Measurements from ENCODE around the gene CLTB. TPM values are rescaled to one million over a fixed set of nuclear protein-coding genes. Genes with fewer than 3 reads are reported as not detected.
"Not testable (repeated sequence)": the region's sequence is repeated elsewhere in the genome, so short reads cannot be mapped to it uniquely, and the experiment has no call there.

The CLTB gene
- total RNA-seq, 1 experiment from 2014 or later, result 281 TPM

GRCh38 chr5:176412517-176413254 lies 3.7 kb downstream of the CLTB start:
- Histone ChIP-seq H3K4me3 (no peak overlapping the region), H3K9me3 (no peaks in the 10 kb centered on the region)

GRCh38 chr5:176410486-176411180 lies 5.7 kb downstream of the CLTB start:
- DNase-seq, result no peak
- Histone ChIP-seq H3K27me3 (no peaks in the 10 kb centered on the region), H3K9me3 (no peaks in the 10 kb centered on the region), H3K4me3 (no peak overlapping the region), H3K36me3 (peaks cover 47% of the 10 kb centered on the region)

More at GRCh38 chr5:176412517-176413254, 3.7 kb downstream of the CLTB start:
- no peaks in the 10 kb centered on the region for H3K27me3 ChIP-seq
- peaks cover 28% of the 10 kb centered on the region for H3K36me3 ChIP-seq
- DNase-seq, result no peak

- Histone ChIP-seq H3K36me3 (peaks cover 49% of the 10 kb centered on the region), H3K4me3 (no peak overlapping the region), H3K27me3 (no peaks in the 10 kb centered on the region), H3K9me3 (no peaks in the 10 kb centered on the region)
- no peak for DNase-seq
Observed at GRCh38 chr5:176409765-176410164, 6.6 kb downstream of the CLTB start.

- no peak for DNase-seq
- H3K4me3 ChIP-seq, result no peak overlapping the region
- no peaks in the 10 kb centered on the region for H3K27me3 ChIP-seq
- peaks cover 53% of the 10 kb centered on the region for H3K36me3 ChIP-seq
- H3K9me3 ChIP-seq, result no peaks in the 10 kb centered on the region
Observed at GRCh38 chr5:176408590-176408989, 7.7 kb downstream of the CLTB start.

GRCh38 chr5:176408252-176408573 lies 8.1 kb downstream of the CLTB start:
- H3K4me3 ChIP-seq, H3K9me3 ChIP-seq, DNase-seq, H3K27me3 ChIP-seq: not testable (repeated sequence)
- H3K36me3 ChIP-seq, result peaks cover 53% of the 10 kb centered on the region

GRCh38 chr5:176407456-176408251 lies 8.7 kb downstream of the CLTB start:
- Histone ChIP-seq H3K36me3 (peaks cover 52% of the 10 kb centered on the region), H3K9me3 (no peaks in the 10 kb centered on the region), H3K27me3 (no peaks in the 10 kb centered on the region), H3K4me3 (no peak overlapping the region)
- DNase-seq, result no peak

GRCh38 chr5:176406436-176407052 lies 9.8 kb downstream of the CLTB start:
- no peak for DNase-seq
- Histone ChIP-seq H3K4me3 (no peak overlapping the region), H3K36me3 (peaks cover 62% of the 10 kb centered on the region), H3K27me3 (no peaks in the 10 kb centered on the region), H3K9me3 (no peaks in the 10 kb centered on the region)

GRCh38 chr5:176405656-176406435 lies 10.5 kb downstream of the CLTB start:
- DNase-seq, result no peak
- peaks cover 66% of the 10 kb centered on the region for H3K36me3 ChIP-seq
- no peaks in the 10 kb centered on the region for H3K27me3 ChIP-seq
- no peaks in the 10 kb centered on the region for H3K9me3 ChIP-seq
- H3K4me3 ChIP-seq, result no peak overlapping the region

- DNase-seq, result no peak
- Histone ChIP-seq H3K27me3 (no peaks in the 10 kb centered on the region), H3K4me3 (no peak overlapping the region), H3K36me3 (peaks cover 41% of the 10 kb centered on the region), H3K9me3 (no peaks in the 10 kb centered on the region)
Observed at GRCh38 chr5:176401281-176402205, 14.8 kb downstream of the CLTB start.

GRCh38 chr5:176400382-176401156 lies 15.8 kb downstream of the CLTB start:
- DNase-seq, result peak; percentile 64
- no peaks in the 10 kb centered on the region for H3K27me3 ChIP-seq
- H3K36me3 ChIP-seq, result peaks cover 36% of the 10 kb centered on the region
- no peaks in the 10 kb centered on the region for H3K9me3 ChIP-seq
- H3K4me3 ChIP-seq, result no peak overlapping the region

GRCh38 chr5:176397736-176398420 lies 18.5 kb downstream of the CLTB start:
- peaks cover 43% of the 10 kb centered on the region for H3K36me3 ChIP-seq
- H3K9me3 ChIP-seq, result no peaks in the 10 kb centered on the region
- H3K27me3 ChIP-seq, result no peaks in the 10 kb centered on the region

GRCh38 chr5:176396330-176396729 lies 20.0 kb downstream of the CLTB start:
- no peaks in the 10 kb centered on the region for H3K9me3 ChIP-seq
- no peaks in the 10 kb centered on the region for H3K27me3 ChIP-seq
- peaks cover 44% of the 10 kb centered on the region for H3K36me3 ChIP-seq
- DNase-seq, result no peak
- no peak overlapping the region for H3K4me3 ChIP-seq

More at GRCh38 chr5:176397736-176398420, 18.5 kb downstream of the CLTB start:
- H3K4me3 ChIP-seq, result no peak overlapping the region
- DNase-seq, result no peak

GRCh38 chr5:176394881-176395675 lies 21.3 kb downstream of the CLTB start:
- no peaks in the 10 kb centered on the region for H3K9me3 ChIP-seq
- H3K36me3 ChIP-seq, result peaks cover 50% of the 10 kb centered on the region
- no peaks in the 10 kb centered on the region for H3K27me3 ChIP-seq
- no peak for DNase-seq
- H3K4me3 ChIP-seq, result no peak overlapping the region
